ENCODE measurements around the gene MRRF.

The MRRF gene

GRCh38 chr9:122264360-122265148, at the start of gene MRRF, which contains the start of gene RBM18:
TSS of gene MRRF (plus strand) at chr9:122264882. CDS start at chr9:122270892, 6,010 bp downstream.
TSS of gene RBM18 (minus strand) at chr9:122264840. CDS start at chr9:122261492, 3,348 bp downstream.
- no peak for TF ChIP-seq CTCF (IDR thresholded peaks at IDR 0.05; ENCODE audit: insufficient read depth, low read depth, low read length, missing control alignments)
- peak within 1 kb of the TSS; percentile 86 for H3K4me3 ChIP-seq (ENCODE audit: low read depth, low read length)
- DNase-seq (ENCODE audit: low read depth): peak; percentile 96

GRCh38 chr9:122215663-122216062, 49.0 kb upstream of the MRRF start:
- no peak for DNase-seq (ENCODE audit: low read depth)
- no peak for TF ChIP-seq CTCF (IDR thresholded peaks at IDR 0.05; ENCODE audit: insufficient read depth, low read depth, low read length, missing control alignments)
- H3K4me3 ChIP-seq (ENCODE audit: low read depth, low read length): no peak overlapping the region

- no peak for TF ChIP-seq CTCF (IDR thresholded peaks at IDR 0.05; ENCODE audit: insufficient read depth, low read depth, low read length, missing control alignments)
- H3K4me3 ChIP-seq (ENCODE audit: low read depth, low read length): no peak overlapping the region
- DNase-seq (ENCODE audit: low read depth): no peak
Measured at GRCh38 chr9:122216138-122216797, 48.4 kb upstream of the MRRF start.

- no peak for DNase-seq (ENCODE audit: low read depth)
- TF ChIP-seq CTCF (IDR thresholded peaks at IDR 0.05; ENCODE audit: insufficient read depth, low read depth, low read length, missing control alignments): no peak
- no peak overlapping the region for H3K4me3 ChIP-seq (ENCODE audit: low read depth, low read length)
Measured at GRCh38 chr9:122216798-122217418, 47.8 kb upstream of the MRRF start.

GRCh38 chr9:122217640-122218039, 47.0 kb upstream of the MRRF start:
- TF ChIP-seq CTCF (IDR thresholded peaks at IDR 0.05; ENCODE audit: insufficient read depth, low read depth, low read length, missing control alignments): no peak
- no peak for DNase-seq (ENCODE audit: low read depth)
- H3K4me3 ChIP-seq (ENCODE audit: low read depth, low read length): no peak overlapping the region

GRCh38 chr9:122218071-122218934, 46.4 kb upstream of the MRRF start:
- DNase-seq (ENCODE audit: low read depth): no peak
- TF ChIP-seq CTCF (IDR thresholded peaks at IDR 0.05; ENCODE audit: insufficient read depth, low read depth, low read length, missing control alignments): no peak
- H3K4me3 ChIP-seq (ENCODE audit: low read depth, low read length): no peak overlapping the region
